Activated T-helper 1 cell treated with anti-CD3 and anti-CD28 coated beads, Interleukin-2, amount 50 U/mL, for 16 hours (primary cell): Measurements from ENCODE around the gene CD47.

Experiments
- DNase-seq, 2 donors: peaks; one replicate each; pipeline ENCODE4 v3.0.0-alpha.2; 2020; ENCODE audit warnings: low read depth in 1 of 2, low spot score in 1 of 2

The CD47 gene

DNA sequence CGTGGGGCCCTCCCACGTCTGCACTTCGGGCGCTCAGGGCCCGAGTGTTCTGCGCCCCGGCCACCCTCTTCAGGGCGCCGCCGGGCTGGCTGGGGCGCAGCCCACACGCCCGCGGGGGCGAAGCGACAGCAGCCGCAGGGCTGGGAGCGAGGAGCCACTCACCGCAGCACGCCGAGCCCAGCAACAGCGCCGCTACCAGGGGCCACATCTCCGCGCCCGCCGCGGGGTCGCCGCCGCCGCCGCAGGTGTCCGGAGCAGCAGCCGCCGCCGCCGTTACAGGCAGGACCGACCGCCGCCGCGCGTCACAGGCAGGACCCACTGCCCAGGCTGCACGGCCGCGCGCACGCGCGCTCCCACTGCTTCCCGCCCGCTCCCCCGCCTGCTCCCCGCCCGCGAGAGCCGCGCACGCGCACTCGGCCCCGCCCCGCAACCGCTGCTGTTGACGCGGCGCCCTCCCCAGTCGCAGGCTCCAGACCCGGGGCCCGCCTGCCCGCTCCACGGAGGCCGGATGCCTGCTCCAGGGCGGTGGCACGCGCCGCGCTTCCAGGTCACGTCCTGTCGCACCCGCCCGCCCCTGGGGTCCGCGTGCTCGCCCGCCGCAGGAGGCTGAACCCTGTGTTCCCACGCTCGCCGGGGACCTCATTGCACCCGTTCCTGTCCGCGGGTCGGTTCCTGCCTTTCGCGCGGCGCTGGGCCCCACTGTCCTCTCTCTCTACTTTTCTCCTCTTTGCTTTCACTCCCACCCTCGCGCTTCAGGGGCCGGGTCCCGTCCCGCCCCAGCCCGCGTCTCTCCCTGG is at the start of gene CD47:
CD47 (minus strand) TSS at position 331 of the 797 bp plus-strand sequence; CDS start at position 208, 123 bp downstream.
- DNase-seq = peak; percentile 95 to 97

DNA sequence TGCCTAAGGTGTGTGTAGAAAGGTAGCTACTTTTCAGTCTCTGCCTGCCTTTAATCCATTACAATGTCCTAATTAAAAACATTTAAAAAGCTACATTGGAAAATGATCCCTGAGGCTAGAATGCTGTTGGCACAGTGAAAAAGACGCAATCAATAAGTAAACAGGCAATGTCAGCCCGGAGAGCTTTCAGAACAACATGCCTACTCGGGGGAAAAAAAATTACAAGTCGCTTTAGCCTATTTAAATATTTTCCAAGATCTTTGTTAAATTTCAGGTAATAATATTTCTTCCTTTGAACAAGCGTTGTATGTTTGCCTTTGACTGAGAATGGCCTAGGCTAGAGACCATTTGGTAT is 46.6 kb upstream of the CD47 start:
- DNase-seq = no peak

DNA sequence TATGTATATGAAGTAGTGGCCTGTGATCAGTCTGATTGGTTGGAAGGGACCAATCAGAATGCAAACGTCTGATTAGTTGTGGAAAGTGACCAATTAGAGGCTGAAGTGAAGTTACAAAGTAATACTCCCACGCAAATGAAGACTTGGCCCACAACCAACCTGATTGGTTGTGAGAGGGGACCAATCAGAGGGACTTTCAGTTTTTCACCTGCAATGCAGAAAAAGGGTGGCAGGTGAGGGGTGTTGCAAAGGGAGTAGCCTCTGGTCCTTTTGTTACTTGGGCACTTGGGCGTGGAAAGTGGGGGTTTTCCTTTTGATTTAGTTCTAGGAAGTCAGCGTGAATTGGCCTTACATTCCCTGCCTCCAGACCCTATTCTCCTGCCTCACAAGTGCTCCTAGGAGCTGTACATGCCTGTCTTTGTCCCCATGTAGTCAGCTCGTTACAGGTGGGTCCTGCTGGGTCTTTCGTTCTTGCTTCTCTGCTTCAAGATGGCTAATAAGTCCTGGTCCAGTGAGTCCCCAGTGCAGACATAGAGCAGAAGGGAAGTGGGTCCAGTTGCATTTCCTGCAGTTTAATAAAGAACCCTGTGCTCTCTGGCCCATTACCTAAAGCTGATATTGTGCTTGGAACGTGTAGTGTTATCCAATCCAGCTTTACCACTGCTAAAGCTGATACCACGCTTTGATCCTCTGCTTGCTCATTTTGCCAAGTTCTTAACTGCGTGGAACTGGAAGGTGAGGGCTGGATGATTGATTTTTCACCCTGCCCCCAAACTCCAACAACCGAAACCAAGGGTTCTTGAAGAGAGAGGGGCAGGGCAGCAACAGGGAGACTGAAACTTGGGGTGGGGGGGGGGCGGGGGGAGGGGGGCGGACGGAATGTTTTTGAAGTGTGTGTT is 46.0 kb upstream of the CD47 start:
- DNase-seq = no peak

DNA sequence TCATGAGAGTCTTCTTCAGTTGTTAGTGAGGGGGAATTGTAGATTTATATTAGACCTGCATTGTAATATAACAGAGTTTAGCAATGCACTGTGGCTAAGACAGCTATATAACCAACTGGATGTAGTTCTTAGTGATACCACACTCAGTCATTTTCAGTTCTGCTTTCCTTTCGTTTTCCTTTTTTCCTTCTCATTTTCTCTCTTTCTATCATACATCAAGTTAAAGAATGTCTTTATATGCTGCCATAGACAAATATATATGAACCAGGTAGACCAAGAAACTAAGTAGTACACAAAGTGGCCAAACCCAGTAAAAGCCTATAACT is 43.7 kb upstream of the CD47 start:
- no peak for DNase-seq

DNA sequence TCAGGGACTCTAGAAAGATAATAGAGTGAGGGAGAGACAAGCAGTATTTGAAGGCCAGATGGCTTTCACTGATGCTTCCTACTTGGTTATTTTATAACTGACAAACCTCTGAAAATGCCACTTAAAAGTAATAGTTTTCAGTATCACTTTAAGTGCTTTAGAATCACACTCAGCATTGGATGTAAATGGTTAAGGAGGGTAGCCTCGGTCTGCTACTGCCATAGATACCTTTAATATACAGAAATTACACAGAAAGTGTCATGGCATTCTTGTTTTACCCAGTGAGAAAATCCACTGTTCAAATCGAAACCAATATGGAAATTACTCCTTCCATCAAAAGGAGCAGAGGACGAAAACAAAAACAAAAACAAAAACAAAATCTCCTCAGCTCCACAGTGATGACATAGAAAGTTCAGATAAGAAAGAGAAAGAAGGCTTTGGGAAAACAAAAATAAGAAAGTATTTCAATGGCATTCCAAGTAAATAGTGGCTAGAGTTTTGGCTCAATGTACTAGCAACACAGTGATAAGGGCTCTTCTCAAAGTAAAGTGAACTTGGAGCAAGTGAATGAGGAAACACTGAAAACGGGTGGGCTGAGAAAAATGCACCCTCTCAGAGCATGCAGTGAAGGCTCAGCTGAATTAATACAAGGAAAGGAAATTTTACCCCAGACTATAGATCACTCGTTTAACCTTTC is 43.2 kb upstream of the CD47 start:
- no peak for DNase-seq

DNA sequence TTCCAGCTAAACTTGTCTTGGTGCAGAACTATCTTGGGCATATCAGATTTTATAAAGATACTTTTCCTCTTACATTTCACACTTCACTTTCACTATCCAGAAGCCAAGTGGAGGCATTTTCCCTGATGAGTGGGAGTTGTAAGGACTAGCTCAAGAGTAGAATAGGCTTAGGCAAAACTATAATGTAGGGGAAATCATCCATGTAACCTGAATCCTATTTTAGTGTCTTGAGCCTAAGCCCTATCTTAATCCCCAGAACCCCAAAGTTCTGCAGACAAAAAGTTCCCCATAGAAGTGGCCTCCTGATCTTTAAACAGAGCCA is 42.2 kb upstream of the CD47 start:
- no peak for DNase-seq

DNA sequence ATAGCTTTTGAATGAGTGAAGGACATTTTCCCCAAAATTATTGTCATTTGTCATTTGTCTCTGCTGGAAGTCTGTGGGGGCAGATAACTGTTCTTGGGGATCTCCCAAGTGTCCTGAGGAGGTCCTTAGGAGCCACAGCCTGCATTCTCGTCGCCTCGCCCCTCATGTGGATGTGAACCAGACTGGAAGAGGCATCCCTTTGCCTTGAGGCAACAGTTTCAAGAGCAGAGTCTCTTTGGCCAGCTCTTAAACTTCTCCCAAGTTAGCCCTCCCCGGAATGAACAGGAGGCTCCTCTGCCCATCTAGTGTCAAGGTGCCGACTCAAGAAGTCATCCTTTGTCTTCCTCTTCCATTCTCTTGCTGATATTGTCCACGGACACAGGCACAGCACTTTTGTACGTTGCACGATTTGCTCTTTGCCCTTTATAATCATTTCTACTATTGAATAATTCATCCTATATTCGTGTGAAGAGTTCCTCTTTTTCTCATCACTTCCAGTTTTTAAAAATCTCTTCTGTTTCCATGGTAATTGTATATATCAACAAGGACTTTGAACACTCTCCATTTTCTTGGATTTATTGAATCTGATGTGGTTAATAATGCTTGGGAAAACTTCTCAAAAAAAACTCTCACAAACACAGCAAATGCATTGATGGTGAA is 40.8 kb upstream of the CD47 start:
- DNase-seq = no peak

DNA sequence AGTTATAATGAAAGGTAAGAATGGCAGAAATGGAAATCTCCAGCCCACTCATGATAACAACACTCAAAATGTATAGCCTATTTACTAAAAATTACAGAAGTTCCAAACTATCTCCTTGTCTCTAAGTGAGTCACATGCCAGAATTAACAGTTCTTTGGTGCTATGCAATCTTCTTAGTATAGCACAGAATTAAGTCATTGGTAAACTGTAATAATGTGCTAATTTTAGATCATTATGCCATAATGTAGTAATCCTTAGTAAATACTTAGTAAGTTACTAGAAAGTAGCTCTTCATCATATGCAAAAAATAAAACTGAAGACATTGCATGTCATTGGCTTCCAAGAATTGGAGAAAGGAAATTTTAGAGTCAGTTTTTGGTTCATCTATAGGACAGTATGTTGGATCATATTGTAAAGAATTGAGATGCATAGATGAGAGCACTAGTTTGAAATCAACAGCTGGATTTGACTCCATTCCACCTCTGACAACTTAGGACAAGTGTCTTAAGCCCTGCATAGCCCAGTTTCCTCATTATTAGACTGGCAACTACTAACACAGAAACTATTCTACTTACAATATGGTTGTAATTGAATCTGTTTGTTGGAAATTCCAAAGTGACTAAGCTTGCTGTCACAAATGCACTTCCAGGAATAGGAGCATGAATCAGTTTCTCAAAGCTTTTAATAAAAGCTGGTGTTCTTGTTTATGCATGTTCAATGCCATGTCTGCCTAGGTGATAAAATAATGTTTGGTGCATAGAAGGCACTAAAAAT is 40.1 kb upstream of the CD47 start:
- no peak for DNase-seq

DNA sequence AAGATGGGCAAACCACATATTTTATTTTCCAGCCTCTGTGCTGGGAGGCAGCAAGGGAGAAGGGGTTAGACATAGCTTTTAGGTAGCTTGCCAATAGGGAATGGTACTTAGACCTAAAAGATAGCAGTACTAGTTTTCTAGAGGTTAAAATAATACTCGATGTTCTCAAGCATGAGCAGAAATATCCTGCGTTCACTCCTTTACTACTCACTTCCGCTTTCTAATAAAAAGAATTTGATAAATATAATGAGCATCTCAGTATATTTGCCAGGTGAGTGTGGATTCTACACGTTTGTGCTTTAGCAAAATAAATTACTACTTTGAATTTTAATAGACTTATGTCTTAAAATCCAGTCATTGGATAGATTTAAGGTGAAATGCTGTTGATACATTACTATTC is 39.4 kb upstream of the CD47 start:
- no peak for DNase-seq

DNA sequence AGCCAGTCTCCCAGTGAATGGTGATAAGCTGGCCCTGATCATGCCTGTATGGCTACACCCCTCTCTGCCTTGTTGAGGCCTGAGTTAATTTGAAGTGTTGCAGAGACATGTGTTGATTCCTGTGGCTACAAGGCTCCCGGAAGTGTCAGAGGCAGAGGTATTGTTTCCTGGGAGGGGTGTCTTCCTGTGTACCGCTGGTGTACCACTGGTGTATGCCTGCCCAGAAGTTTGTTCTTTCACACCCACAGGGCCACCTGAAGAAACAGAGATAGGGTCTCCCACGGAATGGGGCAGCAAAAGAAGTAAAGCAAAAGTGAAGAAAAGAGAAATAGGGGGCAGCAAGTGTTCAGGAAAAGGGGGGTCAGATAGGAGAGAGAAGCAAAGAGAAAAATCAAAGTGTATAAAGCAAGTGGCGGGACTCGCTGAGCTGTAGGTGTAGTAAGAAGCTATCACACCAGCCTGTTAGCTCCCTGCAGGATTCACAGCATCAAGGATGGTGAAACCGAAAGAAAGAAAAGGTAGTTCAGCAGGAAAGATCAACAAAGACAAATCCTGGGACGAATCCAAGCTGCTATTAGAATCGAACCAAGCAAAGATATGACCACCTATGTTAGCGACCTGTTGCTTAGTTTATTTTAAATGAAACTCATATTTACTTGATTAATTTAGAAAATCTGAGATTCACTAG is 36.6 kb upstream of the CD47 start:
- peak; percentile 27 to 35 for DNase-seq

DNA sequence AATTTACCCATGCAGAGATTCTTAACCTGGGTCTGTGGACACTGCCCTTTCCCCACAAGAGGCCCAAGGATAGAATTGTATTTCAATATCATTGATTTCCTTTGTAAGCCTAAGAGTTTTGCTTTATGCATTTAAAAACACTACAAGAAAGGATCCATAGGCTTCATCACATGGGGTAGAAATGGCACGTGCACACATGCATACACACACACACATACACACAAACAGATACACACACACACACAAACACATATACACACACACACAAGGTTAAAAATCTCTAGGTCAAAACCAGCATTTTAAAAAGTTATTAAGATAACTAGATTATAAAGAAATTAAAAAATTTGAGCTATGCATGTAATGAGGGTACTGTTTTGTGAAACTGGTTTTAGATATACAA is 35.5 kb upstream of the CD47 start:
- no peak for DNase-seq

DNA sequence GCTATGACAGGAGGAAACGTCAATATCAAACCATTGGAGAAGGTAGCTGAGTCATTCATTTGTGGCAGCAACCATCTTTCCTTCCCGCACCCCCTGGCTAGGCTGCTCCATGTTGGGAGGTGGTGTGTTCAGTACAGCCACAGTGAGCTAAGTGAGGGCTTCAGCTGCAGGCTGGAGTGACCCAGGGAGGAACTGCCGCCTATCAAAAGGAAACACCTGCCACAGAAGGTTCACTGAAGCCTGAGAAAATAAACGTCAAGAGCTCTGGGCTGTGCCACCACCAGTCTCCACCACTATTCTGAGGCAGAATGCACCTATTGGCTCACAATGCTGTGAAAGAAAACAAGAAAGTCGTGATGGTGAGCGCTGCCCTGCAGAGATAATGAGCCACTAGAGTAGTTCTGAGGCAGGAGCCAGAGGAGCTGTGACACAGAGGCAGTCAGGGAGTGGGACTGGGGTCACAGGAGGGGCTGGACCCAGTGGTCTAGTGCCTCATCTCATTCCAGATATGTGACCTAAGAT is 34.8 kb upstream of the CD47 start:
- peak; percentile 15 to 44 for DNase-seq

DNA sequence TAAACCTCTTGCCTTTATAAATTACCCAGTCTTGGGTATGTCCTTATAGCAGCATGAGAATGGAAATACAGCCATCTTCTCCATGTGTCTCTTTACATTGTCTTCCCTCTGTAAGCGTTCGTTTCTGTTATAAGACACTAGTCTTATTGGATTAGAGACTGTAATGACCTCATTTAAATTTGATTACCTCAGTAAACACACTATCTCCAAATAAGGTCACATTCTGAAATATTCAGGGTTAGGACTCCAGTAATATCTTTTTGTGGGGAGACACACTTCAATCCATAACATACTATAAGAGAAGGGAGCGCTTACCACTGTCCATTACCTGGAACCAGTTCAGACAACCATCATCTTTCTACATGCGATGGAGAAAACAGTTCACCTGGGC is 34.3 kb upstream of the CD47 start:
- no peak for DNase-seq

DNA sequence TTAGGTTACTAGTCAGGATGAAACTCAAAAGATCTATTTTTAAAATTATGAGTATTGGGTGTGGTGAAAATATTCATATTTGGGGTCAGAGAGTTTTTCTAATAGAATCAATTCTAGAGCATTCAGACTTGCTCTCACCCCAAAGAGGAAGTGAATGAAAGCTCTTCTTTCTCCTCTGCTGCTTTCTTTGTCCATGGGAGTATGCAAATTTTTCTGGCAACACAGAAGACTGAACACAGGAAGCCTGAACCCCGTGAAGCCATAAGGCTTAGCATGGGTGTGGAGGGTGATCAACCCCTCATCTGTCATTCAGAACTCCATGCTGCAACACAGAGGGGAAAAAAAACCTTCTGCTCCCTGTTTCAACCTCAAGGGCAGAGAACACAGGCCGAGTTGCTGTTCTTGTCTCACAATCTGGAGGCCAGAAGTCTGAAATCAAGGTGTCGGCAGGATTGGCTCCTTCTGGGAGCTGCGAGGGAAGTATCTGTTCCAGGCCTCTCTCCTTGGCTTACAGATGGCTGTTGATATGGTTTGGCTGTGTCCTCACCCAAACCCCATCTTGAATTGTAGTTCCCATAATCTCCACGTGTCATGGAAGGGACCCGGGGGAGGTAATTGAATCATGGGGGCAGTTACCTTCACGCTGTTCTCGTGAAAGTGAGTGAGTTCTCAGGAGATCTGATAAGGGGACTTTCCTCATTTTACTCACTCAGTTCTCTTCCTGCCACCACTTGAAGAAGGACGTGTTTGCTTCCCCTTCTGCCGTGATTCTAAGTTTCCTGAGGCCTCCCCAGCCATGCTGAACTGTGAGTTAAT is 33.7 kb upstream of the CD47 start:
- peak in 1 of 2 donors; percentile 49 for DNase-seq

DNA sequence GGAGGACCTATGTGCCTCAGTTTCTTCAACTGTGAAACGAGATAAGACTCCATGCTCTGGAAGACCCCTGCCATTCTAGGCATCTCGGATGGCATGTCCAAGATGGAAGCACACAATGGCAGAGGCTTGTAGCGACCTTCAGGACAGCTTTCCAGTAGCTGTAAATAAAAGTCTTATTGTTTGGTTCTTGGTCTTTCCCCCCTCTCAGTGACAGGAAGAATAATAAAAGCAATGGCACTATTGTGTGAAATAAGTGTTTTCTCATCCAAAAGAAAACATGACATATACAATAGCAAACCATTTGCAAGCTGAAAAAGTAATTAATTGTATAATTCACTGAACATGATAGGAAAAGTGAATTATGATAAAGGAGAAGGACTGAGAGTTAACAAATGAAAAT is 32.5 kb upstream of the CD47 start:
- DNase-seq = no peak

DNA sequence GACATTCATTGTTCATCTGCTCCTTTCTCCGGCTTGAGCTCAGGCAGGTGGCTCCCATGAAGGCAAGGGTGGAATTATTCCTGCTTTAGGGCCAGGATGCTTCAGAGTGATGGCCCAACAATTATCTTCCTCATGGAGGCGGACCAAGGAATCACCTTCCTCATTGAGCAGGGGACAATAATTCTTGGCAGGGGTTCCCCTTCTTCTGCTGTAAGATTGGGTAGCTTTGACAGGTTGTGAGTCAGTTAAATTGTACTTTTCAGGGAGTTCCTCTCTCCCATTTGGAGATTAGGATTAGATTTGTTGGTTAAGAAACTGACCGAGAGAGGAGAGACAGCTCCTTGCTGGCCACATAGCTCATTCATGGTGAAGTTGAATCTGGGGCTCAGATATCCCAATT is 31.4 kb upstream of the CD47 start:
- DNase-seq = no peak

DNA sequence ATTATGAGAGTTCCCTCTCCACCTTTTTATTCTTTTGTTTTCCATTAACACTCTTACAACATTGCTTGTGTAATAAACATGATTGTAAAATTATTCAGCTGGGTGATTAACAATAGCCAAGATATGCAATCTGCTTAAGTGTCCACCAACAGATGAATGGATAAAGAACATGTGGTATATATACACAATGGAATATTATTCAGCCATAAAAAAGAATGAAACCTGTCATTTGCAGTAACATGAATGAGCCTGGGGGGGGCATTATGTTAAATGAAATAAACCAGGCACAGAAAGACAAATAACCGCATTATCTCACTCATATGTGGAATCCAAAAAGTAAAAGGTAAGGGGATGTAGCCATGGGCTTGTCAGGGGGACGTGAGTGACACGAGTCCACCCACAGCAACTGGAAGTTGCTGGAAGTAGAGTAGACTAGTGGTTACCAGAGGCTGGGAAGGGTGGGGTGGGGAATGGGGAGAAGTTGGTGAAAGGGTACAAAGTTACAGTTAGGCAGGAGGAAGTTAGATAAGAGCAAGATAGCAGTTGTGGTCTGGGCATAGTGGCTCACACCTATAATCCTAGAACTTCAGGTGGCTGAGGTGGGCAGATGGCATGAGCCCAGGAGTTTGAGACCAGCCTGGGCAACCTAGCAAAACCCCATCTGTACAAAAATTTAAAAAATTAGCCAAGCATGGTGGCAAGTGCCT is 28.7 kb upstream of the CD47 start:
- no peak for DNase-seq

DNA sequence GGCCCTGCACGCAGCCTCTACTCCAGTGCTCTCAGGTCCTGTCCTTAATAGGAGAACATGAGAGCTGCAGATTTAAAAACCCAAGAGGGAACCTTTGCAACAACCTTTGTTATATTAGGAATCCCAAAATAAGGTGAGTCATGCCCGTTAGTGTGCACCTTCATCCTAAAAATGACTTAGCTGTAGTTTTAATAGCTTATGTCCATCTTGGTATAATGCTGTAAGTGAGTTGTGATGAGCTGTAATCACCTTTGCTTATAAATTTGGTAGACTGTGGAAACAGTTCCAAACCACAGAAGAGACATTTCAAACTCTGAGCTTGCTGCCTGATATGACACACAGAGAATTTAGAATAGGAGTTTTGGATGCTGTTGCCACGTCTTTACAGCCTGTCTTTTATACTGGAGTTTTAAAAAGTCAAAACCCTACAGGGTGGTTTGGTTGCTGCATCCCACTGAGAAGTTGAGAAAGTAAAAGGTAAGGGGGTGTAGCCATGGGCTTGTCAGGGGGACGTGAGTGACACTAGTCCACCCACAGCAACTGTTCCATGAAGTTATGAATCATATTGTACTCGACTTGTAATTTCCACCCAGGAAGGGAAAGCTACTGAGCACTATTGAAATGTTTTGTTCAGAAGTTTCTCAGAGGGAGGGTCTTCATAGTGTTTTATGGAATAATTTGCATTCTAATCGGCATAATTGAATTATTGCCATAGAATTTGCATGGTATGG is 27.4 kb upstream of the CD47 start:
- no peak for DNase-seq
